Hematopoietic multipotent progenitor cell (in vitro differentiated cells): ENCODE measurements around the gene PRKCH. TPM values are rescaled to one million over a fixed set of nuclear protein-coding genes. Genes with fewer than 3 reads are reported as not detected.

Experiments used
- DNase-seq, 3 donors: peaks; one replicate each; pipeline ENCODE4 v3.0.0-alpha.2; 2011 to 2015; ENCODE audit warnings: low read depth in 2 of 3, low spot score in 2 of 3
- total RNA-seq: library from RNA; depleted of rRNA; stranded (reverse); fragments of >200 nt; gene quantifications from one replicate; pipeline ENCODE4 v1.2.3, GENCODE V29; 2012

PRKCH gene
- total RNA-seq, 1 donor: 138 TPM

DNA sequence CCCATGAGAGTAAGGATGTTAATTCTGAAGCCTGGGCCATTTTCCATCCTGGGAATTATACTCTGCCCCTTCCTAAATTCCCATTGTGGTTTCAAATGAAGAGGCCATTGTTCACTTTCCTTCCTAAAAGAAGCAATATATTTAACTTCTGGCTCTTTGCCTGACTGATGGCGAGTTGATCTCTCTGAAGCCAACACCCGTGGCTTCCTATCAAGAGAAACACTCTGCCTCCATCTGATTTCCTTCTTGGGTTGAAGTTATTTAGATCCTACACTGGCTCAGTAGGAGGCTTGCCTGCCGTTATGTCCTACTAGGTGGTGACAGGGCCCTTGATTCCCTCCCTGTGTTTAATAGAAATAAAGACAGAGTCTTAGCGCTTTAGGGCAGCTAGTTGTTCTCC lies 97.4 kb downstream of the PRKCH start:
- DNase-seq: peak in 1 of 3 donors; percentile 19

DNA sequence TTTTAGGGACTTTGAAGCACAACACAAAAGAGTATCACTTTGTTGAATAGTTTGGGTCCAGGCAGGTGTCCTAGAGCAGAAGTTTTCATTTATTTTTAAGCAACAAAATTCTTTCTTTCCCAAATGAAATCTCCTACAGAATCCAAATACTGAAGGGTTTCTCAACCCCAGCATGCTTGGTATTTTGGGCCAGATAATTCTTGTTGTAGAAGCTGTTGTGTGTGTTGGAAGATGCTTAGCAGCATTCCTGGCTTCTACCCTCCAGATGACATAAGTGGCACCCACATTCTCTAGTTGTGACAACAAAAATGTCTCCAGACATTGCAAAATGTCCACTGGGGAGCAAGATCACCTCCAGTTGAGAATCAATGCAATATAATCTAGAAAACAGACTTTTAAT lies 97.8 kb downstream of the PRKCH start:
- no peak for DNase-seq

- DNase-seq: no peak
Measured at GRCh38 chr14:61420326-61420725, 98.9 kb downstream of the PRKCH start.

DNA sequence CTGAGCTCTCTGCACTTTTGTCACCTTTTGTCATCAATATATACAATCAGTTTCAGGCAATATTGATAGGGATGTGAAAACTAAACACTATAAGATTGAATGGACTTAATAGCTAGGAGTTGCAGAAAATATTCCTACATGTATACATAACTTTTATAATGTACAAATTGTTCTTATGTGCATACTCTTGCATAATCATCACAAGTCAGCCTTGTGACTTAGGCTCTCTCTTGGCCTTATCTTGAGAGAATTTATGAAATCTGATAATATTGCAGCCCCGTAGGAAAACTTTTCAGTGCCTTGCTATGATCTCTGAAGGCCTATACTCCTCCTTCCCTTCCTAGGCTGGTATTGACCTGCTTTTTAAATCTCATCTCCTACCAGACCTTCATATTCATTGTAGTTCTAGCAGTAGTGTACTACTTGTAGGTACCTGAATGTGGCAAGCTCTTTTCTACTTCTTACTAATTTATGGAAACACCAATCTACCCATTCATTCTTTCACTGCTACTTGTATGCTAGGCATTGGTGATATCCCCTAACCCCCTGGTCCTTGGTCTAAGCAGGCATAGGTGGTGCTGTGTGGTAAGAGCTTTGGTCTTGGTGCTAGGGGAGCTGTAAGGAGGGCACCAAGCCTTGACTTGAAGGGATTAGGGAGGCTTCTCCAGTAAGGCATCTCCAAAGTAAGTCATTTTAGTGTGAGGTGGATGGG lies 100.0 kb downstream of the PRKCH start:
- DNase-seq: no peak

DNA sequence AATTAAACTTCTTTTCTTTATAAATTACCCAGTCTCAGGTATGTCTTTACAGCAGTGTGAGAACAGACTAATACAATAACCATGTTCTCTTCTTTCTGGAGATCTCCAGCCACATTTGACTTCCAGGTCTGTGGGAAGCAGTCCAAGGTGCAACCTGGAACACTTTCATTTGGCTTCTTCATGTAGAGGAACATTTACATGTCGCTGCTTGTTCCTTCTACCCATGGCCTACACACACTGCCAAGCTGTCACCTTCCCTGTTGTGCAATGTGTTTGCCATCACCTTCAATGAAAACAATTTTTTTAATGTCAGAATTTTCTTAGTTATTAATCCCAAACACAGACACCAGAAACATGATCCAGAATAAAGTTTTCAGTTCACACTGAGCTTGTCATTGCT lies 104.7 kb downstream of the PRKCH start:
- DNase-seq: no peak

DNA sequence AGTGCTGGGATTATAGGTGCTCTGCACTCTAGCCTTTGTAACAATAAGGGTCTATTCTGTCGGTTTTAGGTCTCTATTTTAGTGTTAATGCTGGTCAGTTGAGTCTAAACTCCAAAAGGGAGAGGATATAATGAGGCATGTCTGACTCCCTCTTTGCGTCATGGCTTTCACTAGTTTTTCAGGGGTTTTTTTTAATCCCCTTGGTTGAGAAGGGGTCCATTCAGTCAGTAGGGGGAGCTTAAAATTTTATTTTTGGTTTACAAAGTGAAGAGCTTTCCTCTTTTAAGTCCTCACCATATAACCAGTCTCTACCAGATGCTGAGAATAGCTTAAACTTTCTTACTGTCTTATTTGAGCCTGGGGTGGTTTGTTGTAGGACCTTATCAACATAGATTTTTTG lies 106.9 kb downstream of the PRKCH start:
- DNase-seq: no peak

GRCh38 chr14:61429316-61429715 lies 107.9 kb downstream of the PRKCH start:
- DNase-seq: no peak

DNA sequence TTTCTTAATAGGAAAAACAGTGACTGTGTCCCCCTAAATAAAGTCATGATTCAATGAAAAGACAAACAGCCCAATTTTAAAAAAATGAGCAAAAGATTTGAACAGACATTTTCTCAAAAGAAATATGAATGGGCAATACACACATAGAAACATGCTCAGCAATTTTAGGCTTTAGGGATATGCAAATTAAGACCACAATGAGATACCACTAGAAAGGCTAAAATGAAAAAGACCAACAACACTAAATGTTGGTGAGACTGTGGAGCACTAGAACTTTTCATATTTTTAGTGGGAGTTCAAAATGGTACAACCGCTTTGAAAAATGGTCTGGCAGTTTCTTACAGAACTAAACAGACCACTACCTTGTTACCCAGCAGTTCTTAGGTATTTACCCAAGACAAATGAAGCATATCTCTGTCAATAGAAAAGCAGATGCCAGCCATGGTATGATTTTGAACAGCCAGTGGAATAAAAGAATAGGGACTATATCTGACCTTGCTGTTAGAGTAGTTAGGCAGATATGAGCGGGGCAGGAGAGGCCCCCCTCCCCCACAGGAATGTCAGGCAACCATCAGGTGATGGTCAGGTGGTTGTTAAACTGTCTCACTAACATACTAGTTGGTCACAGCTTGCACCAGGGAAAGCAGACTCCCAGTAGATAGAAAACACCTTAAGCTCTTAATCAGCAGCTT lies 108.8 kb downstream of the PRKCH start:
- DNase-seq: no peak

DNA sequence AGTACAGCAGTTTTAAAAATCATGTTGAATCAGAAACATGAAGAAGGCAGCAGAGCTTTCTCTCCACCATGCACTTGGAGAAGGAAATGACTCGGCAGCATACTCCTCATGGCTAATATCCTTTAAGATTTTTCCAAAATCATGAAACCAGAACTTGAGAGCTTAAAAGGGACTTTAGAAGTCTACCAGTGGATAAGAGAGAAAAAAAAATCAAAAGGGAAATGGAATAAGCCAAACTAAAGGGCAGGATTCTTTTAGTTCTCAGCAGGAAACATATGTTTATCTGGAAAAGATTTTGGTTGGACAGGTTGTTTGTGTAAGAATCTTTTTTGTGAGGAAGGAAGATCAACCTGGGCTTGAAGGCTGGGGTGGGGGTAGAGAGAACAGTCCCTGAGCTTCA lies 111.8 kb downstream of the PRKCH start:
- DNase-seq: peak in 1 of 3 donors; percentile 47

DNA sequence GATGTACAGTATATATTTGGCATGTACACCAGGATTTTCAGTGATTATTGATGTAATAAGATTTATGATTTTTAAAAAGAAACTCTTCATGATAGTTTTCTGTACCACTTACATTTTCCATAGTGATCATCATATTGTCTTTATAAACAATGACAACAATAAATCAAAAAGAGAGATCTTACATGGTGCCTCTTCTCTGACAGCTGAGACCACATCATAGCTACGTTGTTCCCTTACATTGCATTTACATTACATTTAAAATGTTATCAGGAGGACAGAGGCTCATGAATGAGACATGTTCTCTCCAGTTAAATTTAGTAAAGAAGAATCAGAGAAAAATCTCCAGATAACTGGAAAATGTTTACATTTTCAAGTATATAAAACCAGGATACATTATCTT lies 112.4 kb downstream of the PRKCH start:
- no peak for DNase-seq

DNA sequence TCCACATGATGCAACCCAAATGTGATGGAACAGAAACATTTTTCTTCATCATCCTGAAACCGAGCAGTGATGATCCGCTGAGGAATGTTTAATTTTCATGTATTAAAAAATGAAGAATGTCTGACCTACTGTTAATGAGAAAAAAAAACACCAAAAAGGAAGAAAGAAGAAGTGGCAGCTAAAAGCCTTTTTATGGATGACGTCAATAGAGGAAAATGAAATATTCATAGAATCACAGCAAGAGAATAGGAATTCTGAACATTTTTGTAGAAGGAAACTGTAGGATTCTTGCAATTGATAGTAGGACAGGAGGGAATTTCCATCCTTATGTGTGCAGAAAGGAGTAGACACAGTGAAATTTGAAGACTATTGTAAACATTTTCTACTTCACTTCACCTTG lies 112.9 kb downstream of the PRKCH start:
- DNase-seq: no peak

DNA sequence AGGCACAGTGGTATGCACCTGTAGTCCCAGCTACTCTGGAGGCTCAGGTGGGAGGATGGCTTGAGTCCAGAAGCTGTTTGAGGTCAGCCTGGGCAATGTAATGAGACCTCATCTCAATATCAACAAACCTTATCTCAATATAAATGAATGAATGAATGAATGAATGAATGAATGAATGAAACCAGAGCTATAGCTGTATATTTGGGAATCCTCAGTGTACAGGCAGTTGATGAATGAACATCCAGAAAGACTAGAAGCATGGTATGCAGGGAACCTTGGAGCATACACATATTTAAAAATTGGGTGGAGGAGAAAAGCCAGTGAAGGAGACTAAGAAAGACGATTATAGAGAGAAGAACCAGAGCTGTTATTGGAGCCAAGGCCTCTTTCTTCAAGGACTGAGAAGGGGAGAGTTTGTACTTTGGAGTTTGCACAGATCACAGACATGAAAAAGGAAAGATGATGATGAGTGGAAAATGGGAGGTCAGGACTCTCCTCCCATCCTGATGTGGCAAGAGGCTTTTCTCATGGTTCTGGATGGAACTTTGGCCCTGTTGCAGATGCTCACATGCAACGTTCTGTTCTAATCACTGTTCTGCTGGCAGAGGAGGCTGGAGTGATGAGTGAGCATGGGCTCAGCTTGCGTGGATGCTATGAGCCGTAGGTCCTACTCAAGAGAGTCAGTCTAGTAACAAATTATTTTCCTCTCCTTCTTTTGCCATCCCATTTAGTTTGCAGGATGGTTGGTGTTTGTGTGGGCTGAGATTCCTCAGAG lies 114.4 kb downstream of the PRKCH start:
- DNase-seq: no peak

DNA sequence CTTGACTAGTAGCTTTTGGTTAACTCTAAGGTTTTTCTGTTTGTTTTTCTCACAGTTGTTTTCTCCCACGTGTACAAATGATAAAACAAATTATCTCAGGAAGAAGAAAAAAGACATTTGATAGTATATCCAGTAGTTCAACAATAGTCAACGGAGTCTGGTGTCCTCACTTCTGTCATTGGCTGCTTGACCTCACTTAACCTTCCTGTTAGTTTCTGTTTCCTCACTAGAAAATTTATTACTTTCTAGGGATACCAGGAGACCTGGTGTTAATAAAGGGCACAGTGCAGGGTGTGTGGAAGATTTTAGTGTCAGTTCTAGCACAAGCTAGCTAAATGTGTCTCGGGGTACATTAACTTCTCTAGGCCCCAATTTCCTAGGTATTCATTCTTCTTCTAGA lies 116.0 kb downstream of the PRKCH start:
- no peak for DNase-seq

- no peak for DNase-seq
Measured at GRCh38 chr14:61438036-61438435, 116.7 kb downstream of the PRKCH start.

- no peak for DNase-seq
Measured at GRCh38 chr14:61438497-61438859, 117.1 kb downstream of the PRKCH start.

- peak in 2 of 3 donors; percentile 42 to 68 for DNase-seq
Measured at GRCh38 chr14:61438860-61439765, 117.7 kb downstream of the PRKCH start.

DNA sequence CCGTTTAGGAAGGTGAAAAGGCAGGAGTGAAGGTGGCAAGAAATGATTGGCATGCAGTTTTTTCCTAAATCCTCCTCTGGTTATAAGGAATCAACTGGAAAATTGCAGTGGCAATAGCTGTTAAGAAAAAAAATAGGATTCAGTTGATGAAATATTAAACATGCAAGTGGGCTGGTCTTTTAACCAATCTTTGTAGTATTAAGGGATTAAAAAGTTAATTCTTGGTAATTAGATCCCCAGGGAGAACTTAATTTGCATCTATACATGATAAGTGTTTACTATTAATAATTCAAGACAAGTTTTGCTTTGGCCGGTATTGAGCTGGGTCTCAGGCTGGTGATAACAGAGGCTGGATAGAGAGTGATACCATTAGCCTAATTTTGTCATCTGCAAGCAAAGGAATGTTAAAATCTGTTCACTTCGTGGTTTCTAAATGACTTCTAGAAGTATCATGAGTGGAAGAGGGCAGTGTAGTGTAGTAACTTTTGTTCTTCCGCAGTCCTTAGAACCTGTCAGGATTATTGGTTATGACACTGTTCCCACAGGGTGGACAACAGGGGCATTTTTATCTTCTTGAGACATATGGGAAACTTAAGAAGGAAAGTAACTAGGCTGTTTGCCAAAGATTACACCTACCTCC lies 118.5 kb downstream of the PRKCH start:
- no peak for DNase-seq

- DNase-seq: no peak
Measured at GRCh38 chr14:61443481-61443880, 122.1 kb downstream of the PRKCH start.

- DNase-seq: peak in 2 of 3 donors; percentile 67 to 69
Measured at GRCh38 chr14:61444215-61444768, 122.9 kb downstream of the PRKCH start.

- no peak for DNase-seq
Measured at GRCh38 chr14:61451491-61451890, 130.1 kb downstream of the PRKCH start.
